Panc1 (cell line): ENCODE data around the gene ANKRD34A. TPM values are rescaled to one million over a fixed set of nuclear protein-coding genes. Genes with fewer than 3 reads are reported as not detected.

Experiments used
- ATAC-seq: fragments of 200-7000 bp; cut with Tn5 transposase; 2 replicates; pipeline ENCODE4 v1.9.1; 2020; ENCODE audit warnings: mild to moderate bottlenecking, moderate library complexity
- BruUV-seq: library from RNA; stranded (reverse); fragments of 400-500 nt; replicated peaks from 2 replicates; lab custom pipeline; 2021; lab: Mats Ljungman, UMichigan
- CTCF ChIA-PET: fragments of 300-600 bp; sonication (Branson Sonifier 250); formaldehyde crosslinking; loops from one replicate; lab custom pipeline; 2022; ENCODE audit warnings: antibody characterized with exemption; lab: Charles Lee
- POLR2A ChIA-PET: fragments of 300-600 bp; sonication (Branson Sonifier 250); formaldehyde crosslinking; loops from one replicate; lab custom pipeline; 2022; ENCODE audit warnings: antibody characterized with exemption; lab: Charles Lee
- DNase-seq: peaks from one replicate; pipeline ENCODE4 v3.0.0-alpha.2; 2010; ENCODE audit warnings: low read depth, low spot score
- H3K27ac ChIP-seq: 2 replicates; pipeline ENCODE4 v1.5.1; 2011; ENCODE audit warnings: mild to moderate bottlenecking, low read length, inconsistent platforms
- H3K27me3 ChIP-seq: fragments of 200-500 bp; sonication (Bioruptor generic); 2 replicates; pipeline ENCODE4 v1.6.0; 2014; ENCODE audit warnings: low read length, inconsistent platforms; ENCODE audit not compliant: control insufficient read depth, insufficient read depth
- H3K36me3 ChIP-seq: fragments of 200-500 bp; sonication (Bioruptor generic); 2 replicates; pipeline ENCODE4 v1.5.1; 2014; ENCODE audit warnings: inconsistent platforms, mild to moderate bottlenecking, low read length, moderate library complexity; ENCODE audit not compliant: control insufficient read depth, insufficient read depth
- H3K4me1 ChIP-seq: 2 replicates; pipeline ENCODE4 v1.5.1; 2011; ENCODE audit warnings: inconsistent platforms, mild to moderate bottlenecking, low read length, moderate library complexity; ENCODE audit not compliant: control insufficient read depth, insufficient read depth
- H3K4me3 ChIP-seq, 2 experiments: 2 replicates each; pipeline ENCODE4 v1.5.1; 2011 to 2012; ENCODE audit warnings: low read depth in 2 of 2, low read length in 2 of 2, mild to moderate bottlenecking in 2 of 2, inconsistent platforms in 1 of 2, moderate library complexity in 1 of 2
- H3K9me3 ChIP-seq: fragments of 200-500 bp; sonication (Bioruptor generic); 2 replicates; pipeline ENCODE4 v1.5.1; 2014; ENCODE audit warnings: low read depth, mild to moderate bottlenecking, inconsistent platforms, low read length, moderate library complexity; ENCODE audit not compliant: control insufficient read depth, insufficient read depth
- CTCF ChIP-seq: fragments of 450-650 bp; IDR thresholded peaks from 2 replicates; pipeline ENCODE4 v1.5.1; 2017; ENCODE audit warnings: mild to moderate bottlenecking
- POLR2AphosphoS5 ChIP-seq: IDR thresholded peaks from 2 replicates; pipeline ENCODE4 v1.6.1; 2012; ENCODE audit warnings: mild to moderate bottlenecking, low read depth, low read length, moderate library complexity
- REST ChIP-seq, 2 experiments: IDR thresholded peaks; 2 replicates each; pipeline ENCODE4 v1.6.1; 2011 to 2012; ENCODE audit warnings: low read depth in 2 of 2, control low read depth in 1 of 2, low read length in 1 of 2, mild to moderate bottlenecking in 1 of 2, moderate library complexity in 1 of 2; ENCODE audit not compliant: insufficient read depth in 1 of 2
- SIN3A ChIP-seq: IDR thresholded peaks from 2 replicates; pipeline ENCODE4 v1.6.1; 2012; ENCODE audit warnings: low read depth, mild to moderate bottlenecking, low read length, moderate library complexity, borderline replicate concordance; ENCODE audit not compliant: insufficient read depth
- TCF7L2 ChIP-seq: IDR thresholded peaks from 2 replicates; pipeline ENCODE4 v1.6.1; 2011; ENCODE audit warnings: mild to moderate bottlenecking, low read depth, low read length, inconsistent platforms
- in situ Hi-C: cut with HindIII; loops from 2 replicates; pipeline ENCODE4 v1.10.0; 2016; ENCODE audit warnings: low sequenced_read_pairs, low pct_unique_long_range_greater_than_20kb
- intact Hi-C: fragments of 100-400 bp; cut with micrococcal nuclease; formaldehyde crosslinking; loops from one replicate; pipeline ENCODE4 v1.10.0; 2022; ENCODE audit not compliant: unreplicated experiment
- total RNA-seq: library from RNA; stranded (reverse); gene quantifications from one replicate; pipeline ENCODE4 v1.2.1, GENCODE V29; 2021; ENCODE audit not compliant: unreplicated experiment

Gene ANKRD34A
- total RNA-seq, 1 experiment from 2014 or later: 1.4 TPM

DNA sequence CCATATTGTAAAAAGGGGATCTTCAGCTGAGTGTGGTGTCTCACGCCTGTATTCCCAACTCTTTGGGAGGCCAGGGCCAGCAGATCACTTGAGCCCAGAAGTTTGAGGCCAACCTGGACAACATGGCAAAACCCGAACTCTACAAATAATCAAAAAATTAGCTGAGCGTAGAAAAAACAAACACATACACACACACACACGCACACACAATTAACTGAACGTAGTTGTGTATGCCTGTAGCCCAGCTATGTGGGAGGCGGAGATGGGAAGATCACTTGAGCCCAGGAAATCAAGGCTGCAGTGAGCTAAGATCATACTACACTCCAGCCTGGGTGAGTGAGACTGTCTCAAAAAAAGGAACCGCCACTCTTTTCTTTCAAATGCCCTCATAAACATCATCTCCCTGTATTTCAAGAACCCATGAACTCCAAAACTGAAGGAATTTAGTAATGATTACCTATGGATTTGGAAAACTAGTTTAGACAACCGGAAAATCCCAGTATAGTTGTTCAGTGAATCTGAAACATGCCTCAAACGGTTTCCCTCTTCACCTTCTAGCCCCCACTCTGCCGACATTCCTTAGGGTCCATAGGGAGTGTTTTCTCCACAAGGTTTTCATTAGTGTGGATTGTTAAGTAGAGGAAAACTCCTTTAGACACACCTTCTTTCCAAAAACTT is 27.5 kb upstream of the ANKRD34A start:
- H3K27ac ChIP-seq: no peak overlapping the region
- H3K9me3 ChIP-seq: no peaks in the 10 kb centered on the region
- ATAC-seq (no peak), DNase-seq (no peak)
- peaks cover 2% of the 10 kb centered on the region; the same call in 1 of the 2 replicates for H3K36me3 ChIP-seq
- H3K4me1 ChIP-seq: peaks cover 7% of the 10 kb centered on the region; the same call in 1 of the 2 replicates
- no peaks in the 10 kb centered on the region; the same call in 1 of the 2 replicates for H3K27me3 ChIP-seq
- no peak overlapping the region for H3K4me3 ChIP-seq
- POLR2A ChIA-PET: no interaction called here
- TF ChIP-seq SIN3A (no peak), CTCF (no peak), POLR2AphosphoS5 (no peak), REST (IDR thresholded peaks at IDR 0.05; ENCODE audit: insufficient read depth in 1 of 2, low read depth in 2 of 2, low read length in 1 of 2) (no peak)
- BruUV-seq: no TSS peak
- intact Hi-C loops: no loop called here
- in situ Hi-C loops: no loop called here
- CTCF ChIA-PET: no interaction called here

DNA sequence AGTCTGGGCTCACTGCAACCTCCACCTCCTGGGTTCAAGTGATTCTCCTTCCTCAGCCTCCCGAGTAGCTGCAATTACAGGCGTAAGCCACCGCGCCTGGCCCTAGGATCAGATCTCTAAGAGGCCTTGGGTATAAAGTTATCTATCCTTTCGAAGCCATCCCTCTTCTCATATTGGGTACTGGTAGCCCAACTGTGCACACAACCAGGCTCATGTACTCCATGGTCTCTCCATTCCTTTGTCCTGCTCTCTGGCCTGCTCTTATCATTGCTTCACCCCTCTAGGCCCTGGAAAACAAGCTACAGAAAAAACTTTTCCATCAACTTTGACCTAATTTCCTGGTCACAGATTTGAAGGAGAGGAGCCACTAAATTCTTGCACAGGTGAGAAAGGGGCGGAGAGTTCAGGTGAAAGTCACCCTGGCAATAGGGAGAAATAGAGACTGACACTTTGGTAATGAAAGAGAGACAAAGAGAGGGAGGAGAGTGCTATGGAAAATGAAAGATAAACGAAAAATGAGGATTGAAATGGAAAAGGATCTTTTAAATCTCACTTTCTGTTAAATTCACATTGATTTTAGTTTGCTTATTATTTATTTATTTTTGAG is 26.0 kb upstream of the ANKRD34A start:
- in situ Hi-C loops: no loop called here
- H3K27ac ChIP-seq: no peak overlapping the region
- no peaks in the 10 kb centered on the region; the same call in 1 of the 2 replicates for H3K27me3 ChIP-seq
- no peak for TF ChIP-seq CTCF
- no peak for TF ChIP-seq REST (IDR thresholded peaks at IDR 0.05; ENCODE audit: insufficient read depth in 1 of 2, low read depth in 2 of 2, low read length in 1 of 2)
- TF ChIP-seq SIN3A: no peak
- no peak for TF ChIP-seq TCF7L2
- ATAC-seq: no peak
- CTCF ChIA-PET: no interaction called here
- no peak for DNase-seq
- no peak overlapping the region for H3K4me3 ChIP-seq
- intact Hi-C loops: no loop called here
- POLR2A ChIA-PET: interaction anchor here (0.6 to 0.7 kb wide), 2 partner anchors 145 to 166 kb away, joined by 5 to 8 read pairs; partner anchors contain the start of gene NUDT17
- no peaks in the 10 kb centered on the region for H3K4me1 ChIP-seq
- H3K9me3 ChIP-seq: no peaks in the 10 kb centered on the region
- BruUV-seq: no TSS peak
- H3K36me3 ChIP-seq: peaks cover 2% of the 10 kb centered on the region; the same call in 1 of the 2 replicates
